ENCODE results near the gene SIAH3.

- no peak for TF ChIP-seq EZH2phosphoT487 (IDR thresholded peaks at IDR 0.05; ENCODE audit: borderline replicate concordance, low read length)
- no peak; the same call in 1 of the 2 replicates for TF ChIP-seq CTCF (conservative IDR thresholded peaks at IDR 0.05; ENCODE audit: low read depth, low read length)
- TF ChIP-seq EZH2 (IDR thresholded peaks at IDR 0.05; ENCODE audit: low read length, unreplicated experiment): no peak
Measured at GRCh38 chr13:45737571-45738017, 114.0 kb downstream of the SIAH3 start.

Data from PC-3 (cell line).